HepG2 (cell line): ENCODE data around the gene RRBP1. TPM values are rescaled to one million over a fixed set of nuclear protein-coding genes. Genes with fewer than 3 reads are reported as not detected.

Experiments
- ATAC-seq: fragments of 200-7000 bp; cut with Tn5 transposase; 3 replicates; pipeline ENCODE4 v1.9.1; 2020; ENCODE audit warnings: mild to moderate bottlenecking, moderate library complexity
- BruUV-seq: library from RNA; stranded (reverse); fragments of 400-500 nt; replicated peaks from 2 replicates; lab custom pipeline; 2021; lab: Mats Ljungman, UMichigan
- CTCF ChIA-PET: fragments of 300-600 bp; formaldehyde crosslinking; extraction: SDS; loops from one replicate; lab custom pipeline; 2021; ENCODE audit warnings: low total read pairs, inconsistent platforms, low intra/inter-chr PET ratio; lab: Yijun Ruan, JAX
- POLR2A ChIA-PET: fragments of 350-600 bp; sonication (Branson Sonifier 250); formaldehyde crosslinking; loops from one replicate; lab custom pipeline; 2020; ENCODE audit warnings: antibody characterized with exemption, inconsistent platforms; lab: Yijun Ruan, JAX
- DNase-seq: peaks from one replicate; pipeline ENCODE4 v3.0.0-alpha.2; 2015; ENCODE audit warnings: low spot score
- FAIRE-seq: peaks from 3 replicates; lab custom pipeline; 2011; peaks lifted over from hg19 to GRCh38; lab: Jason Lieb, UNC
- H2AFZ ChIP-seq: one replicate; pipeline ENCODE4 v1.6.1; 2011; ENCODE audit warnings: low read length, inconsistent platforms
- H3K27ac ChIP-seq: fragments of 300-600 bp; 3 replicates; pipeline ENCODE4 v1.8.0; 2011; ENCODE audit warnings: mixed run types, mild to moderate bottlenecking, mixed read lengths, low read length, inconsistent platforms; ENCODE audit not compliant: insufficient read depth; ENCODE audit errors: extremely low read length
- H3K27me3 ChIP-seq, 2 experiments: fragments of 200-600 bp in 1 of 2; 2 replicates in 1 of 2; 3 replicates in 1 of 2; pipeline versions ENCODE4 v1.6.0 to v1.8.0; 2011; ENCODE audit warnings: low read length in 2 of 2, mild to moderate bottlenecking in 2 of 2, moderate library complexity in 2 of 2, inconsistent platforms in 1 of 2; ENCODE audit not compliant: insufficient read depth in 2 of 2, control insufficient read depth in 1 of 2
- H3K36me3 ChIP-seq, 2 experiments: fragments of 200-600 bp in 1 of 2; replicated peaks in 1 of 2; 2 replicates in 1 of 2; 3 replicates in 1 of 2; pipeline versions ENCODE4 v1.5.1 to v1.8.0; 2011; ENCODE audit warnings: low read length in 2 of 2, inconsistent platforms in 1 of 2; ENCODE audit not compliant: insufficient read depth in 2 of 2, control insufficient read depth in 1 of 2
- H3K4me1 ChIP-seq: 2 replicates; pipeline ENCODE4 v1.5.1; 2012; ENCODE audit warnings: low read length, inconsistent platforms; ENCODE audit not compliant: insufficient read depth
- H3K4me2 ChIP-seq: 2 replicates; pipeline ENCODE4 v1.6.0; 2011; ENCODE audit warnings: low read depth, low read length, inconsistent platforms
- H3K4me3 ChIP-seq, 3 experiments: fragments of 200-600 bp in 1 of 3; sonication (generic), shearing (Covaris generic) in 1 of 3; replicated peaks in 1 of 3; 2 replicates each; pipeline ENCODE4 v1.5.1; 2011 to 2016; ENCODE audit warnings: low read length in 3 of 3, inconsistent platforms in 2 of 3, low read depth in 2 of 3, mild to moderate bottlenecking in 2 of 3, control low read depth in 1 of 3, mixed read lengths in 1 of 3; ENCODE audit not compliant: insufficient read depth in 1 of 3
- H3K79me2 ChIP-seq: one replicate; pipeline ENCODE4 v1.6.1; 2011; ENCODE audit warnings: low read length, inconsistent platforms; ENCODE audit not compliant: insufficient read depth
- H3K9ac ChIP-seq: 2 replicates; pipeline ENCODE4 v1.6.0; 2011; ENCODE audit warnings: mild to moderate bottlenecking, low read depth, low read length, inconsistent platforms; ENCODE audit not compliant: insufficient read depth
- H3K9me3 ChIP-seq: 2 replicates; pipeline ENCODE4 v1.5.1; 2012; ENCODE audit warnings: mild to moderate bottlenecking, low read length
- H4K20me1 ChIP-seq: 2 replicates; pipeline ENCODE4 v1.6.0; 2011; ENCODE audit warnings: inconsistent platforms, mild to moderate bottlenecking, low read length, moderate library complexity; ENCODE audit not compliant: insufficient read depth
- AGO2 ChIP-seq: fragments of 200-400 bp; formaldehyde crosslinking; optimal IDR thresholded peaks from 2 replicates; pipeline ENCODE3; 2017; ENCODE audit warnings: mild to moderate bottlenecking, low read depth, low read length, moderate library complexity
- AKAP8 ChIP-seq: sonication (generic); formaldehyde crosslinking; IDR thresholded peaks from 2 replicates; pipeline ENCODE4 v1.5.1; 2020; ENCODE audit warnings: mild to moderate bottlenecking, missing genetic modification reagents
- BORCS8-MEF2B ChIP-seq: sonication (generic); formaldehyde crosslinking; IDR thresholded peaks from 2 replicates; pipeline ENCODE4 v1.8.0; 2022; ENCODE audit warnings: mild to moderate bottlenecking, missing genetic modification reagents
- GPN1 ChIP-seq: sonication (generic); formaldehyde crosslinking; IDR thresholded peaks from 2 replicates; pipeline ENCODE4 v1.5.1; 2020; ENCODE audit warnings: missing genetic modification reagents, borderline replicate concordance
- MAFG ChIP-seq: sonication (generic); formaldehyde crosslinking; IDR thresholded peaks from 2 replicates; pipeline ENCODE4 v1.5.1; 2020; ENCODE audit warnings: mild to moderate bottlenecking, missing genetic modification reagents
- NR2C2 ChIP-seq: sonication (generic); formaldehyde crosslinking; IDR thresholded peaks from 2 replicates; pipeline ENCODE4 v1.4.0; 2020; ENCODE audit warnings: missing genetic modification reagents, mild to moderate bottlenecking, moderate library complexity, borderline replicate concordance
- POLR2G ChIP-seq: fragments of 200-400 bp; formaldehyde crosslinking; IDR thresholded peaks from 2 replicates; pipeline ENCODE4 v1.6.1; 2018; ENCODE audit warnings: mild to moderate bottlenecking, low read depth, low read length, moderate library complexity
- RBM22 ChIP-seq: fragments of 200-400 bp; formaldehyde crosslinking; optimal IDR thresholded peaks from 2 replicates; pipeline ENCODE3; 2017; ENCODE audit warnings: mild to moderate bottlenecking, low read length, moderate library complexity
- TRAFD1 ChIP-seq: sonication (generic); formaldehyde crosslinking; IDR thresholded peaks from 2 replicates; pipeline ENCODE4 v1.5.1; 2020; ENCODE audit warnings: missing genetic modification reagents, mild to moderate bottlenecking, borderline replicate concordance
- ZNF205 ChIP-seq: IDR thresholded peaks from 2 replicates; pipeline ENCODE4 v1.6.1; 2018; ENCODE audit warnings: missing biosample characterization, missing genetic modification reagents
- ZNF768 ChIP-seq: sonication (generic); formaldehyde crosslinking; IDR thresholded peaks from 2 replicates; pipeline ENCODE4 v1.4.0; 2020; ENCODE audit warnings: missing genetic modification reagents
- WGBS: methylation state at CpG from one replicate; pipeline ENCODE4 v1.1.6; 2017; ENCODE audit warnings: low lambda C conversion rate; 5-methylcytosine and 5-hydroxymethylcytosine counted together
- in situ Hi-C: cut with HindIII; loops from 2 replicates; pipeline ENCODE4 v1.10.0; 2017; ENCODE audit warnings: low pct_unique_long_range_greater_than_20kb; ENCODE audit not compliant: extremely low pct_ligation_motif_present
- intact Hi-C: fragments of 100-400 bp; cut with micrococcal nuclease; formaldehyde crosslinking; loops from one replicate; pipeline ENCODE4 v1.10.0; 2022; ENCODE audit not compliant: unreplicated experiment
- polyA plus RNA-seq, 8 experiments: library from polyadenylated mRNA; depleted of rRNA in 3 of 8; stranded (reverse) in 7 of 8; unstranded in 1 of 8; fragments of >200 nt; fragmentation: Illumina TruSeq in 4 of 8; extraction: Trizol in 4 of 8; gene quantifications; 2 replicates each; pipeline versions ENCODE4 v1.2.1 to v1.2.3, GENCODE V29; 2011 to 2016; ENCODE audit warnings: low read depth in 4 of 8, missing spikeins in 1 of 8, mixed read lengths in 1 of 8; ENCODE audit not compliant: insufficient read depth in 1 of 8
- total RNA-seq, 5 experiments: library from RNA; depleted of rRNA; stranded (reverse); fragments of >200 nt; fragmentation: Illumina TruSeq; extraction: Trizol; gene quantifications; 2 replicates each; pipeline ENCODE4 v1.2.3, GENCODE V29; 2016; ENCODE audit warnings: low read depth in 1 of 5
- TF ChIP-seq, protein P1 (sequence below): sonication (generic); formaldehyde crosslinking; IDR thresholded peaks from 2 replicates; pipeline ENCODE4 v1.4.0; 2020; ENCODE audit warnings: mild to moderate bottlenecking, missing genetic modification reagents
- TF ChIP-seq, protein P2 (sequence below): sonication (generic); formaldehyde crosslinking; IDR thresholded peaks from 2 replicates; pipeline ENCODE4 v1.9.0; 2022; ENCODE audit warnings: missing genetic modification reagents, mild to moderate bottlenecking, borderline replicate concordance

RRBP1 gene
- total and polyA plus RNA-seq, 2 of the 13 experiments (the other 11 are each of a cell fraction or from before 2014, with no cell fraction given): 150 to 222 TPM

DNA sequence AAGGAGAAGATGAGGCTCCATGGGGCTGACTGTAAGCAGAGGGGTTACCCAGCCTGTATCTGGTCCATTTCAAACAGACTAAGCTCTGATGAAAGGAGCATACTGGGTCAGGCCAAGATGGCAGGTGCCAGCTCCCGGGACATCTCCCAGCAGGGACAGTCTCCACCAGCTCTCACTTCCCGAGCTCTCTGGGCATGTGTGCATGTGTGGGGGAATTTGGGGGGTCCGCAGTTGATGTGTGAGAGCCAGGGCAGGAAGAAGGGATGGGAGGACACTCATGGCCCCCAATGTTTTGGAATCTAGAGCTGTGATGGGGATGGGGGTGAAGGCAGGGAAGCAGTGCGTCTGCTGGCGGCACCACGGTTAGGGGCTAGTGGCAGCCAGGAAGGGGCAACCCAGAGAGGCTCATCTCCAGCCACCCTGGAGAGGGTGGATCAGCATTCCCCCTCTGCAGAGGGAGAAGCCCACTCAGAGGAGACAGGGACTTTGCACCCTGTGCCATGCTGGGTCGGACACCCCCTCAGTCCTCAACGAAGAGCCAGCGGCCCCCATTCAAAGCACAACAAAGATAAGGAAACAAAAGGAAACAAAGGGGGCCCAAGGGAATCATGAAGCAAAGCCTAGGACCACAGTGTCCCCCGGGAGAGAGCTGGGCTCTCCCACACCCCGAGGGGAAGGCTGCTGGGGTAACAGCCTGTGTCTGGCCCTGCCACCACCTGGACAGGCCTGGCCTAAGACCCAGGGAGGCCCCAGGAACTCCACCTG is 59.8 kb downstream of the RRBP1 start:
- Histone ChIP-seq H3K4me2 (no peak overlapping the region), H3K27me3 (no peaks in the 10 kb centered on the region), H3K9ac (no peak overlapping the region), H4K20me1 (peaks cover 29% of the 10 kb centered on the region; the same call in 1 of the 2 replicates), H3K27ac (no peak overlapping the region), H3K4me3 (no peak overlapping the region), H3K4me1 (no peaks in the 10 kb centered on the region), H2AFZ (no peak overlapping the region), H3K79me2 (no peaks in the 10 kb centered on the region), H3K36me3 (peaks cover 98% of the 10 kb centered on the region in 2 experiments), H3K9me3 (no peaks in the 10 kb centered on the region)
- intact Hi-C loops (no loop called here), in situ Hi-C loops (no loop called here)
- no peak for FAIRE-seq
- ChIA-PET CTCF (no interaction called here), POLR2A (interaction anchor here (1.0 kb wide), 1 partner anchor 8 kb away, joined by 3 read pairs; no protein-coding TSS in a partner anchor)
- no peak for DNase-seq
- no TSS peak for BruUV-seq
- no peak for ATAC-seq
- WGBS: 98% methylated on average over 11 of the region's 11 CpGs
- TF ChIP-seq ZNF205 (CRISPR knock-in tag) (no peak), AKAP8 (CRISPR knock-in tag) (peak; percentile 9; the same call in 1 of the 2 replicates), NR2C2 (CRISPR knock-in tag) (0 out of 2 replicates have a peak, but pooled peaks have one; percentile 23), BORCS8-MEF2B (peak; percentile 61; the same call in 1 of the 2 replicates), RBM22 (peak; percentile 8), MAFG (CRISPR knock-in tag) (no peak), AGO2 (peak; percentile 74), TRAFD1 (CRISPR knock-in tag) (no peak), ZNF768 (peak; percentile 44; the same call in 1 of the 2 replicates), GPN1 (CRISPR knock-in tag) (no peak), POLR2G (peak; percentile 26)
- TF ChIP-seq, protein P1, sequence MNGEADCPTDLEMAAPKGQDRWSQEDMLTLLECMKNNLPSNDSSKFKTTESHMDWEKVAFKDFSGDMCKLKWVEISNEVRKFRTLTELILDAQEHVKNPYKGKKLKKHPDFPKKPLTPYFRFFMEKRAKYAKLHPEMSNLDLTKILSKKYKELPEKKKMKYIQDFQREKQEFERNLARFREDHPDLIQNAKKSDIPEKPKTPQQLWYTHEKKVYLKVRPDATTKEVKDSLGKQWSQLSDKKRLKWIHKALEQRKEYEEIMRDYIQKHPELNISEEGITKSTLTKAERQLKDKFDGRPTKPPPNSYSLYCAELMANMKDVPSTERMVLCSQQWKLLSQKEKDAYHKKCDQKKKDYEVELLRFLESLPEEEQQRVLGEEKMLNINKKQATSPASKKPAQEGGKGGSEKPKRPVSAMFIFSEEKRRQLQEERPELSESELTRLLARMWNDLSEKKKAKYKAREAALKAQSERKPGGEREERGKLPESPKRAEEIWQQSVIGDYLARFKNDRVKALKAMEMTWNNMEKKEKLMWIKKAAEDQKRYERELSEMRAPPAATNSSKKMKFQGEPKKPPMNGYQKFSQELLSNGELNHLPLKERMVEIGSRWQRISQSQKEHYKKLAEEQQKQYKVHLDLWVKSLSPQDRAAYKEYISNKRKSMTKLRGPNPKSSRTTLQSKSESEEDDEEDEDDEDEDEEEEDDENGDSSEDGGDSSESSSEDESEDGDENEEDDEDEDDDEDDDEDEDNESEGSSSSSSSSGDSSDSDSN (CRISPR knock-in tag): 0 out of 2 replicates have a peak, but pooled peaks have one; percentile 19
- TF ChIP-seq, protein P2, sequence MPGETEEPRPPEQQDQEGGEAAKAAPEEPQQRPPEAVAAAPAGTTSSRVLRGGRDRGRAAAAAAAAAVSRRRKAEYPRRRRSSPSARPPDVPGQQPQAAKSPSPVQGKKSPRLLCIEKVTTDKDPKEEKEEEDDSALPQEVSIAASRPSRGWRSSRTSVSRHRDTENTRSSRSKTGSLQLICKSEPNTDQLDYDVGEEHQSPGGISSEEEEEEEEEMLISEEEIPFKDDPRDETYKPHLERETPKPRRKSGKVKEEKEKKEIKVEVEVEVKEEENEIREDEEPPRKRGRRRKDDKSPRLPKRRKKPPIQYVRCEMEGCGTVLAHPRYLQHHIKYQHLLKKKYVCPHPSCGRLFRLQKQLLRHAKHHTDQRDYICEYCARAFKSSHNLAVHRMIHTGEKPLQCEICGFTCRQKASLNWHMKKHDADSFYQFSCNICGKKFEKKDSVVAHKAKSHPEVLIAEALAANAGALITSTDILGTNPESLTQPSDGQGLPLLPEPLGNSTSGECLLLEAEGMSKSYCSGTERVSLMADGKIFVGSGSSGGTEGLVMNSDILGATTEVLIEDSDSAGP: 0 out of 2 replicates have a peak, but pooled peaks have one; percentile 9
